Mesendoderm (in vitro differentiated cells): Measurements from ENCODE around the gene IL23R.

Experiments used
- DNase-seq: peaks from one replicate; pipeline ENCODE4 v3.0.0; 2013
- H2AK5ac ChIP-seq: 2 replicates; pipeline ENCODE4 v1.6.1; 2013; ENCODE audit warnings: low read length, inconsistent platforms
- H2BK120ac ChIP-seq: 2 replicates; pipeline ENCODE4 v1.6.1; 2013; ENCODE audit warnings: low read depth, mild to moderate bottlenecking, low read length, moderate library complexity, mixed read lengths
- H2BK15ac ChIP-seq: replicated peaks from 2 replicates; pipeline ENCODE4 v1.6.1; 2013; ENCODE audit warnings: low read depth, mild to moderate bottlenecking, moderate library complexity
- H2BK5ac ChIP-seq: 2 replicates; pipeline ENCODE4 v1.6.1; 2013; ENCODE audit warnings: low read length, inconsistent platforms
- H3K18ac ChIP-seq: 2 replicates; pipeline ENCODE4 v1.6.1; 2013; ENCODE audit warnings: mild to moderate bottlenecking, low read length, mixed read lengths
- H3K23ac ChIP-seq: one replicate; pipeline ENCODE4 v1.6.1; 2013; ENCODE audit warnings: low read length
- H3K27ac ChIP-seq: 2 replicates; pipeline ENCODE4 v1.5.1; 2013; ENCODE audit warnings: low read depth, mild to moderate bottlenecking, inconsistent platforms, low read length, moderate library complexity
- H3K27me3 ChIP-seq: 2 replicates; pipeline ENCODE4 v1.6.1; 2013; ENCODE audit warnings: low read length, control low read depth, mild to moderate bottlenecking, inconsistent platforms; ENCODE audit not compliant: insufficient read depth, poor library complexity
- H3K36me3 ChIP-seq: 2 replicates; pipeline ENCODE4 v1.6.1; 2013; ENCODE audit warnings: low read length, inconsistent platforms; ENCODE audit not compliant: control insufficient read depth, insufficient read depth
- H3K4ac ChIP-seq: one replicate; pipeline ENCODE4 v1.6.1; 2013; ENCODE audit warnings: low read depth, mild to moderate bottlenecking, low read length, moderate library complexity
- H3K4me1 ChIP-seq: 2 replicates; pipeline ENCODE4 v1.6.1; 2013; ENCODE audit warnings: low read depth, low read length, inconsistent platforms; ENCODE audit not compliant: control insufficient read depth
- H3K4me2 ChIP-seq: 2 replicates; pipeline ENCODE4 v1.6.1; 2013; ENCODE audit warnings: low read length
- H3K4me3 ChIP-seq: 2 replicates; pipeline ENCODE4 v1.5.1; 2013; ENCODE audit warnings: mild to moderate bottlenecking, low read length
- H3K56ac ChIP-seq: one replicate; pipeline ENCODE4 v1.6.1; 2013; ENCODE audit warnings: low read length
- H3K79me1 ChIP-seq: 2 replicates; pipeline ENCODE4 v1.6.1; 2013; ENCODE audit warnings: low read length, inconsistent platforms
- H3K79me2 ChIP-seq: 2 replicates; pipeline ENCODE4 v1.6.1; 2013; ENCODE audit warnings: mild to moderate bottlenecking, low read length; ENCODE audit not compliant: control insufficient read depth, insufficient read depth
- H3K9ac ChIP-seq: 2 replicates; pipeline ENCODE4 v1.6.1; 2013; ENCODE audit warnings: low read length, inconsistent platforms
- H4K5ac ChIP-seq: one replicate; pipeline ENCODE4 v1.6.1; 2013; ENCODE audit warnings: low read length
- H4K8ac ChIP-seq: one replicate; pipeline ENCODE4 v1.6.1; 2013; ENCODE audit warnings: low read depth, mild to moderate bottlenecking, control low read depth, low read length, moderate library complexity
- WGBS: extraction: QIAGEN DNeasy Blood & Tissue Kit; methylation state at CpG from one replicate; pipeline ENCODE4 v1.1.7; 2013; ENCODE audit warnings: low lambda C conversion rate, missing lambda C conversion rate; ENCODE audit not compliant: insufficient coverage; ENCODE audit errors: extremely low coverage; 5-methylcytosine and 5-hydroxymethylcytosine counted together

IL23R gene

DNA sequence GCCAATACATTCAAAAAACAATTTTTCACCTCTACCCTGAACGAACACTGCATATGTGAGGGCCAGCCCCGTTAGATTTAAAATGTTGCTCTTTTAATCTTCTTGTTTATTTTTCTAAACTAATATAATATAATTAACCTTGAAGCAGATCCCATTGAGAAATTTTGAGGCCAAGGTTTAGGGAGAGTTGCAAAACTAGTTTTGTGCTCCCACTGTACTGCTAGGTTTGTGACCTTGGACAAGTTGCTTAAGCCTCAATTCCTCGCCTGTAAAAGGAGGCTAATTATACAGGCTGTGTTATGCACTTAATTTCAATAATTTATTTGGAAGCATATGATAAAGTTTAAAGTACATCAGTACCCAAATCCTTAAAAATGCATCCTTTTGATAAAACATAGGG is 3.7 kb downstream of the IL23R start:
- Histone ChIP-seq H2AK5ac (no peak overlapping the region), H3K79me2 (no peaks in the 10 kb centered on the region), H2BK15ac (no peak overlapping the region), H3K4me2 (no peak overlapping the region), H3K36me3 (no peaks in the 10 kb centered on the region), H3K56ac (no peak overlapping the region), H3K79me1 (no peaks in the 10 kb centered on the region), H4K5ac (no peak overlapping the region), H3K18ac (no peak overlapping the region), H4K8ac (no peak overlapping the region), H3K4me3 (no peak overlapping the region), H3K4me1 (no peaks in the 10 kb centered on the region), H3K9ac (no peak overlapping the region), H3K27me3 (no peaks in the 10 kb centered on the region), H3K23ac (no peak overlapping the region), H3K27ac (no peak overlapping the region), H2BK120ac (no peak overlapping the region), H3K4ac (no peak overlapping the region), H2BK5ac (no peak overlapping the region)
- no peak for DNase-seq
- no CpG with 5 or more reads among the region's 3 CpGs for WGBS

DNA sequence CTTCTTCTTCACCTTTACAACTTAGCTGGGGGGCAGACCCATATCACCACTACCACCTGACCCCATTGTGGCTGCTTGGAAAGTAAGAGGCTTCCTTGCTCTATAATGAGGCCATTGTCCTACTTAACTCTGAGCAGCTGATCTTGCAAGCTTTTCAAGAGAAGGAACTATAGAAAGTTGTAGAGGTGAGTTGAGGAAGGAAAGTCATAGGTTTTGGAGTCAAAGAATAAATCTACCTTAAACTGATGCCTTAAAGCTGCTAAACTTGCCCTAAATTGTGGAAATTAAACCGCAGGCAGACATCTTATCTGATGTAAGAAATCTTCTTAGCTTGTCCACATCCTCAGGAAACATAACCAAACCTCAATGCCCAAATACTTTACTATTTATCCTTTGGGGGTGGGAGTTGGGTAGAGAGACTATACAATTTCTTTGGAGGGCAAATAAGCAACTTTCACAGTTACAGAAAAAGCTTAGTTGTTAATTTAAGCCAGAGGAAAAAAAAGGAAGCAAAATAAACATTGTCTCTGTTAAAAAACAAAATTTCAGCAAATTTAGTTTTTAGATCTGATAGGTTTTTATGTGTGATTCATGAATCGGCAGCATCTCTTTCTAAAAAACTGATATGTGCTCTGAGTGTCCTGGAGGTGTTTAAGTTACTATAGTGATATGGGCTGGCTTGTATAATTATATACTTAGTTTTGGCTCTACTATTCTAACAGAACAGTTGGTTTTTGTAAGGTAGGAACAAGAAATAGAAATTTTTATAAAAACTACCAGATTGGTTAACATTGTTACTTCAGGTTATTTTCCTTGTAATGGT is 4.7 kb downstream of the IL23R start:
- Histone ChIP-seq H2AK5ac (no peak overlapping the region), H3K27me3 (no peaks in the 10 kb centered on the region), H4K8ac (no peak overlapping the region), H4K5ac (no peak overlapping the region), H3K56ac (no peak overlapping the region), H2BK120ac (no peak overlapping the region), H3K23ac (no peak overlapping the region), H2BK5ac (no peak overlapping the region), H3K18ac (no peak overlapping the region), H3K36me3 (no peaks in the 10 kb centered on the region), H2BK15ac (no peak overlapping the region), H3K9ac (no peak overlapping the region), H3K27ac (no peak overlapping the region), H3K79me2 (no peaks in the 10 kb centered on the region), H3K79me1 (no peaks in the 10 kb centered on the region), H3K4ac (no peak overlapping the region), H3K4me2 (no peak overlapping the region), H3K4me1 (no peaks in the 10 kb centered on the region), H3K4me3 (no peak overlapping the region)
- DNase-seq, result no peak
- WGBS, result no CpG with 5 or more reads among the region's 2 CpGs

GRCh38 chr1:67171574-67171955 is 5.3 kb downstream of the IL23R start:
- Histone ChIP-seq H3K4me3 (no peak overlapping the region), H3K4ac (no peak overlapping the region), H3K4me1 (no peaks in the 10 kb centered on the region), H3K9ac (no peak overlapping the region), H3K79me2 (no peaks in the 10 kb centered on the region), H3K4me2 (no peak overlapping the region), H2AK5ac (no peak overlapping the region), H2BK15ac (no peak overlapping the region), H3K36me3 (no peaks in the 10 kb centered on the region), H3K23ac (no peak overlapping the region), H4K8ac (no peak overlapping the region), H3K18ac (no peak overlapping the region), H3K27me3 (no peaks in the 10 kb centered on the region), H2BK5ac (no peak overlapping the region), H3K56ac (no peak overlapping the region), H4K5ac (no peak overlapping the region), H3K79me1 (no peaks in the 10 kb centered on the region), H3K27ac (no peak overlapping the region), H2BK120ac (no peak overlapping the region)
- no peak for DNase-seq
- no CpG with 5 or more reads among the region's 2 CpGs for WGBS

GRCh38 chr1:67171978-67172377 is 5.7 kb downstream of the IL23R start:
- H4K5ac ChIP-seq, result no peak overlapping the region
- H3K56ac ChIP-seq, result no peak overlapping the region
- H4K8ac ChIP-seq, result no peak overlapping the region
- no peaks in the 10 kb centered on the region for H3K79me1 ChIP-seq
- no peak overlapping the region for H3K27ac ChIP-seq
- no peak overlapping the region for H3K4me2 ChIP-seq
- no peaks in the 10 kb centered on the region for H3K79me2 ChIP-seq
- no CpG with 5 or more reads among the region's 1 CpG for WGBS
- H3K4me3 ChIP-seq, result no peak overlapping the region
- H3K36me3 ChIP-seq, result no peaks in the 10 kb centered on the region
- H2BK5ac ChIP-seq, result no peak overlapping the region
- DNase-seq, result no peak
- H3K23ac ChIP-seq, result no peak overlapping the region
- H3K27me3 ChIP-seq, result no peaks in the 10 kb centered on the region
- no peak overlapping the region for H2BK120ac ChIP-seq
- no peak overlapping the region for H2BK15ac ChIP-seq
- H2AK5ac ChIP-seq, result no peak overlapping the region
- no peak overlapping the region for H3K9ac ChIP-seq
- no peaks in the 10 kb centered on the region for H3K4me1 ChIP-seq
- no peak overlapping the region for H3K18ac ChIP-seq
- H3K4ac ChIP-seq, result no peak overlapping the region

DNA sequence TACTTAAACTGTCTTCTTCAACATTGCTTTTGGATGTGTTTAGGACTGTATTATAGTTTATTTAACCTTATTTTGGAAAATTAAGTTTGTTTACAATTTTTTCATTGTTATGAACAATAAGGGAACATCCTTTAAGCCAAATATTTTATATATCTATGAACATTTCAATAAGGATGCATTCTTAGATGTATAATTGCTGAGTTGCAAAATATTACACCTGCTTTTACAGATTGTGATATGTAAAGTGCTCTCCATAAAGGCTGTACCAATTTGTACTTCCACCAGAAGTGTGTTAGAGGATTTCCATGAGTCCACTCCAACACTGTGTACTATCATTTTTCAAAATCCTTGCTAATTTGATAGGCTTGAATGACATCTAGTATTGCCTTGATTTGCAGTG is 7.7 kb downstream of the IL23R start:
- Histone ChIP-seq H3K27ac (no peak overlapping the region), H2AK5ac (no peak overlapping the region), H3K27me3 (no peaks in the 10 kb centered on the region), H3K18ac (no peak overlapping the region), H3K23ac (no peak overlapping the region), H4K5ac (no peak overlapping the region), H2BK15ac (no peak overlapping the region), H3K4me1 (no peaks in the 10 kb centered on the region), H2BK120ac (no peak overlapping the region), H4K8ac (no peak overlapping the region), H3K79me2 (no peaks in the 10 kb centered on the region), H3K36me3 (no peaks in the 10 kb centered on the region), H3K4ac (no peak overlapping the region), H3K4me3 (no peak overlapping the region), H2BK5ac (no peak overlapping the region), H3K4me2 (no peak overlapping the region), H3K79me1 (no peaks in the 10 kb centered on the region), H3K56ac (no peak overlapping the region), H3K9ac (no peak overlapping the region)
- DNase-seq, result no peak

DNA sequence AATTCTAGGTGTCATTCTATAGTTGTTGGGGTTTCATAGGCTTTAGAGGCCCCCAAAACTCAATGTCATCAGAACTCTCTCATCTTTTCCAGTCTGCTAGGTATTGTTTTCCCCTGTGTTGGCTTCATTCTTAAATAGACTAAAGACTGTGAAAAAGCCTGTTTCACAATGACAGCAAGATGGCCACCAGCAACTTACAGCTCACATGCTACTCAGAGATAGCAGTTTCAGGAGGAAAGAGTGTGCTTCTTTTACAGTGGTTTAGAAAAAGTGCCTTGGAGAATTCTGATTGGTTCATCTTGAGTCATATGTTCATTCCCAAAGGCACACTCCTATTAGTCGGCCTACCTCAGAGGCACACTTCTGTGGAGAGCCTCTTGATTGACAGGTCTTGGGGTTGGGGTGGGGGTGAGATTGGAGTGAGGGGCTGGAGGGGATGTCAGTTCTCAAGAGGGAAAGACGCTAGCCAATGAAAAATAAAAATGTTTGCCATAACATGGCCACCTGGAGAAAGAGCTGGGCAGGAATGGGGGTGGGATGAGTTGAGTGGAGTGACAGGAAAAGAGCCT is 8.5 kb downstream of the IL23R start:
- DNase-seq, result no peak

More for the DNA sequence above, 8.5 kb downstream of the IL23R start:
- H3K23ac ChIP-seq, result no peak overlapping the region
- H4K8ac ChIP-seq, result no peak overlapping the region
- H2AK5ac ChIP-seq, result no peak overlapping the region
- H3K4me1 ChIP-seq, result no peaks in the 10 kb centered on the region
- H3K79me1 ChIP-seq, result no peaks in the 10 kb centered on the region
- H3K18ac ChIP-seq, result no peak overlapping the region
- no peaks in the 10 kb centered on the region for H3K36me3 ChIP-seq
- no peak overlapping the region for H2BK120ac ChIP-seq
- H3K27ac ChIP-seq, result no peak overlapping the region
- H3K4ac ChIP-seq, result no peak overlapping the region
- no peak overlapping the region for H3K4me3 ChIP-seq
- H3K9ac ChIP-seq, result no peak overlapping the region
- no peaks in the 10 kb centered on the region for H3K27me3 ChIP-seq
- no peak overlapping the region for H3K4me2 ChIP-seq
- H4K5ac ChIP-seq, result no peak overlapping the region
- no peak overlapping the region for H2BK5ac ChIP-seq
- no CpG with 5 or more reads among the region's 2 CpGs for WGBS
- H3K79me2 ChIP-seq, result no peaks in the 10 kb centered on the region
- H3K56ac ChIP-seq, result no peak overlapping the region
- H2BK15ac ChIP-seq, result no peak overlapping the region
